CD1c-positive myeloid dendritic cell (primary cell): ENCODE measurements around the gene LRRN4CL.
"Not testable (repeated sequence)": the region's sequence is repeated elsewhere in the genome, so short reads cannot be mapped to it uniquely, and the experiment has no call there.

ENCODE experiments used
- DNase-seq: peaks from one replicate; pipeline ENCODE4 v3.0.0-alpha.2; 2016; ENCODE audit errors: extremely low spot score

The LRRN4CL gene

DNA sequence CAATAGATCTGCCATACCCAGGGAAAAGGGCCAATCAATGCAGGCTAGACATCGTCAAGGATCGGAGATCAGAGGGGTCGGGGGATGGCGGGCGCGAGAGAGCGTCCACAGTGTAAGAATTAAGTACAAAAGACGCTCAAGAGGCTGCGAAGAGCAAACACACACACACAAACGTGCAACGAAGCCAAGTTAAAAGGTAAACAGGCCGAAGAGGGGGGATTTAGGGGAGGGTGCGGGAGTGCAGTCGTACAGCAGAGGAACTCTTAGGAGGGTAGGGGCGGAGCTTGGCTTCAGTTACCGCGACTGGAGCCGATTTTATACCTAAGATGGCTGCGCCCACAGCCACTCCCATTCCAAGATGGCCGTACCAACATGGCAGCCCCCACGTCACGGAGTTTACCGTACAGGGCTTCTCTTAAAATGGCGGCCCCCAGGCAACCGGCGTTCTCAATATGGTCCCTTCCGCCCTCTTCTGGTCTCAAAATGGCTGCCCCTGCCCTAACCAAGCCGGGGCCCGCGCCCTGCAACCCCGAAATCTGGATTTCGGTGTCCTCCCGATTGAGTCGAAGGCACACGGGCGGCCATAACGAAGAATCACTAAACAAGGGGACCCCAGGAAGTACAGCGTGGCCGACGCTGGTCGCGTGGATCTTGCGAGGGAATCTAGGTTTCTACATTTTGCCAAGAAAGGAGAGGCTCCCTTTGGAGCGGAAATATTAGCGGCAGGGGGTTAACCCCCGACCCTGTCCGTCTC lies 20.1 kb upstream of the LRRN4CL start:
- peak; percentile 99 for DNase-seq

DNA sequence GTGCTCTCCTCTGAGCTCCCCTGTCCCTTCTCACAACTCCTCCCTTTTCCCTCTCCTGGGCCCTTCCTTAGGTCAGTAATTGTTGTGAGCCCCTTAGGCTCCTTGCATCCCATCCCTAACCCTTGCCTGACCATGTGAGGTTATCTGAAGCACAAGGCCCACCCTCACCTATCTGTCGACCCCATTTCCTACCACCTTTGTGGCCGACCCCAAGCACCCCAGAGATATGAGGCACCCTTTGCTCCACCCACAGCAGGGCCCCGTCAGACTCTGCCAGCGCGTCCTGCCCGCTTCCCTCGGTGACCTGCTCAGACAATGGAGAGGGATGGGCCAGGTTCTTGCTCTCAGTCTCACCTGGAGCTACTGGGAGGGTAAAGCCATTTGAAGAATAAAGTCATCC lies 19.5 kb upstream of the LRRN4CL start:
- no peak for DNase-seq

DNA sequence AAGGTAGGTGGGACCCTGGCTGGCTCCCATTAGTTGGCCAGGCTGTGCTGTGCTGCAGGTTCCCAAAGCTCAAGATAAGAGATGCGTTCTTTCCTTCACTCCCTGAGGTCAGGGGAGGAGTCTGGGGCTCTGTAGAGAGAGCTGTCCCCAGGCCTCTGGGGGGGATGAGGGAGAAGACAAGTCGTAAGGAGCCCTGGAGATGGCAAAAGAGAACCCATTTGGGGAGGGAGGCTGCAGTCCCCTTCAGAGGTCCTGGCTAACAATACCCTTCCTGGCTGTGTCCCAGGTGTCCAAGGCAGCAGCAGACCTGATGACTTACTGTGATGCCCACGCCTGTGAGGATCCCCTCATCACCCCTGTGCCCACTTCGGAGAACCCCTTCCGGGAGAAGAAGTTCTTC lies 19.1 kb upstream of the LRRN4CL start:
- no peak for DNase-seq

DNA sequence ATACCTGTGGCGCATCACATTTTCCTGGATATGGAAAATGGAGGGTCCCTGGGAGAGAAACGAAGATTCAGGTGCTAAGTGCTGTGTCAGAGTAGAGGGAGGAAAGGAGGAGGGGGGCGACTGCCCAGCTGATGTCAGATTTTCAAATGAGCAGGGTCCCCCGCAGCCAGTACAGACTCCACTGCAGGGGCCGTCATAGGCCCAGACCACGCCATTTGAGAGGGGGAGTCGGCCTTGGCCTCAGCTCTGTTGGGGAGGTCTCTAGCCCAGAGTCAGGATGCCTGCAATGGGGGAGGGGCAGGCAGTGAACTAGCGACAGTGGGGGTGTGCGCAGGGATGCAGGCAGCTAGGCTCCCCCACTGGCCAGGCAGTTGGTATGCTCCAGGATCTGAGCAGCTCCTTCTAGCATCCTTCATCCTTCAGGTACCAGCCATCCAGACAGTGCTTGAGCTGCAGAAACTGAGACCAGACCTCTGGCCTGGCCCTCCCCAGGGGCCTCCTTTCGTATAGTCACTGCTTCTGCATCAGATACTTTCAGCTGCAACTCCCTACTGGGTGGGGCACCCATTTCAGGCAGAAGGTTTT lies 18.0 kb upstream of the LRRN4CL start, which contains the start of the genes BSCL2 and GNG3:
Gene BSCL2 (minus strand): TSS at position 148 of the 585 bp plus-strand sequence. CDS start 229 bp downstream, outside the sequence.
Gene GNG3 (plus strand): TSS at position 400 of the 585 bp plus-strand sequence. CDS start 620 bp downstream, outside the sequence.
- DNase-seq = no peak

DNA sequence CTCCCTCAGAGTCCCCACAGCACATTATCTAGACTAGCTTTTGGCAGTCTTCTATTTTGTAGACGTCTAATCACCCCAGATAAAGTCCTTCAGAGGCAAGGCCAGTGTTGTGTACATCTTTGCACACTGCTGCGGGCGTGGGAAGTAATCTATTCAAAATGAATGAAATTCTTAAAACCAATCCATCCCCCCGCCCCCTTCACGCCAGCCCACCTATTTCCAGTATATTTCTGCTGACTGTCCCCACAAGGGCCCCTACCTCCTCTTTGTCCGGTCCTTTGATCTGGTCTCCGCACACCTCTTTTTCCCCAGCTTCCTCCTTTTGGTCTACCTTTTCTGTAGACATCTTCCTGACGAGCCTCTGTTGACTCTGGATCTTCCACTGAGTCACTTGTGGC lies 17.5 kb upstream of the LRRN4CL start:
- DNase-seq = no peak

DNA sequence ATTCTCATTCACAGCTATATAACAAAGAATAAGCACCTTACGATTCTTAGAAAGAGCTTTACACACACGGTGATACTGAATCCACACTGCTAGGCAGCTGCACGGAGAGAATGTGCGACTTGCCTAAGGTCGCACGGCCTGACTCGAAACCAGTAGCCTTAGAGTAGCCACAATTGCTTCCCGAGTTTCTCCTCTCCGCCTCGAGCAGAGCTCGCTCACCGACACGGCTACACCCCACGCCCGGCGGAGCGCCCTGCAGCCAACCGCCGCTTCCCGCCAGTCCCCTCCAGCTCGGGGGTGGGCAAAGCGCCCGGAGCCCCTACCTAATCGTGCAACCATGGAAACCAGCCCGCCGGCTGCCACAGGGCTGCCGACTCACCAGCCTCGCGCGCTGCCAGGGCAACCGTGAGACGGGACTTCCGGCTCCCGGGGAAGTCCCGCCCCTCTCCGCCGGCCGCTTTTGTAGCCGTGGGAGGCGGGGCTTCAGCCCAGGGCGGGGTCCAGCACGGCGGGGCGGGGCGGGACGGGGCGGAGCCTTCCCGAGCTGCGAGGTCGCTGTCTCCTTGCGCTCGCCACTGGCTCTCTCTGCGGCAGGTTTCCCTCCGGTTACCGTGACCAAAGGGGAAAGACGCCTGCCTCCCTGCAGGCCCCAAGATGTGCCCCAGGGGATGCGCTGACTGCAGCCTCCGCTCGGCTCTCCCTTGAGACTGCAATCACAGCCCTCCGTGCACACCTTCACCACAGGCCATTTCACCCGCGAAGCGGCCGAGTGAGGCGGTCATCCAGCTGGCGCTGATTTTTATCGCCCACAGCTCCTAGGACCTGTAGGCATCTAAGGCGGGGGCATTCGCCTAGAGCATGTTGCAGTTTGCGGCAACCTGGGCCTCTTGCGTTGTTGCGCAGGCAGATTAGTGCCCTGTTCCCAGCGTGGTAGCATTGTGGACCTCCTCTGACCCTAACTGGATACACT lies 16.8 kb upstream of the LRRN4CL start:
- DNase-seq = peak; percentile 98

DNA sequence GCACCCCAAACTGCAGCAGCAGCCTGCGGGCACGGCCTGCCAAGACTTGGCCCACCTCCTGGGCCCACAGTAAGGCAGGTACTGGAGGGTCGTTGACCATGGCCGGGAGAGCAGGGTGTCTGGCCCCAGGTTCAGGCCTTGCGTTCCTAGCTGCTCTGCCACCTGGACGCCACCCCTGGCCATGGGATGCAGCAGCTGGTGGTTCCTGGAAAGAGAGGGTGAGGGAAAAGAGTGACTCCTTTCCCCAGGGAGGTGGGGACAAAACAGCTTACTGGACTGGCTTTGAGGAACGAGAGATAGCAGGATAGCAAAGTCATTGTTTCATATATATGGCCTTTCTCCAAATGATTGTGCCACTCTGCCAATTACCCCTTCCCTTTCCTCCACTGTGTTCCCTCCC lies 16.1 kb upstream of the LRRN4CL start:
- DNase-seq = peak; percentile 38

DNA sequence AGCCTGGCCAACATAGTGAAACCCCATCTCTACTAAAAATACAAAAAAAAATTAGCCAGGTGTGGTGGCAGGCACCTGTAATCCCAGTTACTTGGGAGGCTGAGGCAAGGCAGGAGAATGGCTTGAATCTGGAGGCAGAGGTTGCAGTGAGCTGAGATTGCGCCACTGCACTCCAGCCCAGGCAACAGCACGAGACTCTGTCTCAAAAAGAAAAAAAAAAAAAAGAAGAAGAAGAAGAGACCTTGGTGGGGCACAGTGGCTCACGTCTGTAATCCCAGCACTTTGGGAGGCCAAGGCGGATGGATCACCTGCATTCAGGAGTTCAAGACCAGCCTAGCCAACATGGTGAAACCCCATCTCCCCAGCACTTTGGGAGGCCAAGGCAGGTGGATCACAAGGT lies 14.6 kb upstream of the LRRN4CL start:
- DNase-seq = peak; percentile 15

DNA sequence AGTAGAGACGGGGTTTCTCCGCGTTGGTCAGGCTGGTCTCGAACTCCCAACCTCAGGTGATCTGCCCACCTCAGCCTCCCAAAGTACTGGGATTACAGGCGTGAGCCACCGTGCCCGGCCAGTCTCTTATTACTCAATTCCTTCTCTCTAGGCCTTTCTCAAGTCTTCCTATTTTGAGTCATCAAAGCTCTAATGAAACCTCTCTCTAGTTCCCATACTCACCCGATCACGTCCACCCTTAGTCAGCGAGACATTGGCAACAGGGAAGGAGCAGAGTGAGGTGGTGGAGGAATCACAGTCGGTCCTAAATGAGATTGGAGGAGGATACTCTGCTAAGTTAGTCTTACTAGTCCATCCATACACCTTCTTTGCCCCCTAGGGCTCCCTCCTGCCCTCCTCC lies 12.9 kb upstream of the LRRN4CL start:
- DNase-seq = peak; percentile 82

DNA sequence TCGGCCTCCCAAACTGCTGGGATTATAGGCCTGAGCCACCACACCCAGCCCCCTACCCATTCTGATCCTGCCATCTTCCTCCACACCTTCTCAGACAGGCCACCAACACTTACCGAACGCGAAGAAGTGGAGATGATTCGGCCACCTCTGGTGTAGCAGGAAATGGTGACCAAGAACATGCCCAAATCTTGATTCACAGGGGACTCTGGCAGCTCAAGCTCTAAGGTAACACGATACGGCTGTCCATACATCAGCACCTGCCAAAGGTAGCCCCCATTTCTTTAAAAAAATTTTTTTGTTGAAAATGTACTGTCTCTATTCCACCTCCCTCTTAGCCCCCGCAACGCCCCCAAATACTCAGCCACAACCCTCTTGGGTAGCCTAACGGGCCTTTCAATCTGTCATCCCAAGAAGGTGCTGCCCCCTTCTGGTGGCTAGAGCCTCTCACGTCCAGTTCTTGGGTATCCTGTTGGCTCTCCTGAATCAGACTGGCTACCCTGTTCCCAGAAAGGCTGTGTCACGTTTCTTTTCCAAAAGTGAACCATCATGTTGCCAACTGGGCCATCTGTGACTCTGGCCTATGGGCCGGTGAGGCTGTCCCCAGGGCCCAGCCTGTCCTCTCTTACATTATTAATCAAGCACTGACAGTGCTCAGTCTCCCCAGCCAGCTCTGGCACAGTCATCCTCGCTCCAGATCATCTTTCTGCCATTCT lies 5.3 kb upstream of the LRRN4CL start:
- DNase-seq = peak; percentile 84

DNA sequence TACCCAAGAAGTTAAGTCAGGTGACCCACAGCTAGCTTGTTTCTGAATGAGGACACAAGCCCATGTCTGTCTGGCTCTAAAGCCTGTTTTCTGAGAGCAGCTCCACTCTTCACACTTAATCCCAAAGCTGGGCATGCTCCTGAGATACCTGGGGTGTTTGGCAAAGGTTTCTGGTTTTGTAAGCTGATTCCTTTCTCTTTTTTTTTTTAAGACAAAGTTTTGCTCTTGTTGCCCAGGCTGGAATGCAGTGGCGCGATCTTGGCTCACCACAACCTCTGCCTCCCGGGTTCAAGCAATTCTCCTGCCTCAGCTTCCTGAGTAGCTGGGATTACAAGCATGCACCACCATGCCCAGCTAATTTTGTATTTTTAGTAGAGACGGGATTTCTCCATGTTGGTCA lies 4.3 kb upstream of the LRRN4CL start:
- not testable (repeated sequence) for DNase-seq

DNA sequence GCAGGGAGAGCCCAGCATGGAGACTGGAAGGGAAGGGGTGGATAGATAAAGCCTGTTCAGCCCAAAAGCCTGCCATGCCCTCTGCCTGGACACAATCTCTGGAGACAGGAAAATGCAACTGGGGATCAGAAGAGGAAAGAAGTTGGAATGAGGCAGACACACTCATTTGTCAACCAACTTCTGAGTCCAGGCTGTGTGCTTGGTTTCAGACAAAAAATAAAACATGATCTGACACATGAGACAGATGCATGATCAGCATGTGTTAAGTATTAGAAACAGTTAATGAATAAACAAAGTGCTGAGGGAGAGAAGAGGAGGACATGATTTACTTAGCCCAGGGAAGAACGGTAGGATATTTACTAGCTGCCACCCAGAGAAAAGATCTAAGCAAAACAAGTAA lies 839 bp downstream of the LRRN4CL start:
- DNase-seq = no peak

DNA sequence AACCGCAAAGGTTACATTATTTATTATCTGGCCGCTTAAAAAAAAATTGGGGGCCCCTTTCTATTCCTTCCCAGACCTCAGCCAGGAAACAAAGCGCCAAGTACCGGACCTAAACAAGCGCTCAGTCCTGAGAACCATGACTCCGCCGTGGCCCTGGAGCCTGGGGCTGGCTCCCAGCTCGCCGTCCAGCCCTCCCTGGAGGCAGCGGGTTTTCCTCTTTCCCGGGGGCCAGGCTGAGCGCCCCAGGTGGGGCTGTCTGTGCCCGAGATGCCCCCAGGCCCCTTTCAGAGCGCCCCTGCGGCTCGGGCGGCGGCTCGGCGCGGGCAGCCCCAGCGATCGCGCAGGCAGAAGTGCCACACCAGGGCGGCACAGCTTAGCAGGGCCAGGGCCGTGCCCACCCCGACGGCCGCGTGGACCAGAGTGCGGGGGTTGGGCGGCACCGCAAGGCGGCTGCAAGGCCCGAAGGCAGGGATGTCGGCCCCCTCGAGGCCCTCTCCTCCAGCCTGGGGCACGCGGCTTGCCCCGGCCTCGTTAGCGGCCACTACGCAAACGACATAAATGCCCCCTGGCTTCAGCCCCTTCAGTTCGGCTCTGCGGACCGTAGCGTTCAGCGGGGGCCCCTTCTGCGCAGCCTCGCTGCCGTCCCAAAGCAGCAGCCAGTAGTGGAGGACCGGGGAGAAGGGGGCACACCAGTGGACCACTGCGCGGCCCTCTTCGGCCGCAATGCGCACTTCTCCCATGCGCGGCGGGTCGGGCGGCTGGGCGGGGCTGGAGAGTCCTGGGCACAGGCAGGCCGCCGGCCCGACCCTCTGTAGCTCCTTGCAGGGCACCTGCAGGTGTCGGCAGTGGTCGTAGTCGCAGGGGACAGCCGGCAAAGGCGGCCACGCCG lies 1.6 kb downstream of the LRRN4CL start:
- no peak for DNase-seq

DNA sequence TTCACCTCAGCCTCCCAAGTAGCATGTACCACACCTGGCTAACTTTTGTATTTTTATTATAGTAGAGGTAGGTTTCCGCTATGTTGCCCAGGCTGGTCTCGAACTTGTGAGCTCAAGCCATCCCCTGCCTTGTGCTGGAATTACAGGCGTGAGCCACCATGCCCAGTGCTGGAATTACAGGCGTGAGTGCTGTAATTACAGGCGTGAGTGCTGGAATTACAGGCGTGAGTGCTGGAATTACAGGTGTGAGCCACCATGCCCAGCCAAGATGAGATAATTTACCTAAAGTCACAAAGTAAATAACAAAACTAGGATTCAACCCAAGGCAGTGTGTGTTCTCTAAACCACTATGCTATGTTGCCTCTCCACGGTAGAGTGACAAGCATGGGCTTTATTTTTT lies 6.8 kb downstream of the LRRN4CL start:
- no peak for DNase-seq

DNA sequence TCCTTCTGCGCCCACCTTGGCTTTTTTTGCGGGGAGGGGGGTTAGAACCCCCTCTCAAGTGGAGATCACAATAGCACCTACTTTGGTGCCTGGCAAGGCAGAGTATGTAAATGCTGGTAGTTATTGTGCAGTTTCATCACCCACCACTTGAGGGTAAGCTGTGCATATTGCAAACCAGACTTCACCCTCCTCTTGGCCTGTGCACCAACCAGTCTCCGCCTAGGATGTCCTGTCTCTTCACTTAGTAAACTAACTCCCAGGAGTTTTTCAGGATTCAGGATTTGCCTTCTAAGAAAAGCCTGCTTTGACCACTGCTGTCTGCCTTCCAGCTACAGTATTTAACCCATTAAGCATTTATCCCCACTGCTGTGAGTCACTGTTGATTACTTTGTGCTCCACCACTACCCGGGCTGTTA lies 8.5 kb downstream of the LRRN4CL start:
- peak; percentile 64 for DNase-seq

DNA sequence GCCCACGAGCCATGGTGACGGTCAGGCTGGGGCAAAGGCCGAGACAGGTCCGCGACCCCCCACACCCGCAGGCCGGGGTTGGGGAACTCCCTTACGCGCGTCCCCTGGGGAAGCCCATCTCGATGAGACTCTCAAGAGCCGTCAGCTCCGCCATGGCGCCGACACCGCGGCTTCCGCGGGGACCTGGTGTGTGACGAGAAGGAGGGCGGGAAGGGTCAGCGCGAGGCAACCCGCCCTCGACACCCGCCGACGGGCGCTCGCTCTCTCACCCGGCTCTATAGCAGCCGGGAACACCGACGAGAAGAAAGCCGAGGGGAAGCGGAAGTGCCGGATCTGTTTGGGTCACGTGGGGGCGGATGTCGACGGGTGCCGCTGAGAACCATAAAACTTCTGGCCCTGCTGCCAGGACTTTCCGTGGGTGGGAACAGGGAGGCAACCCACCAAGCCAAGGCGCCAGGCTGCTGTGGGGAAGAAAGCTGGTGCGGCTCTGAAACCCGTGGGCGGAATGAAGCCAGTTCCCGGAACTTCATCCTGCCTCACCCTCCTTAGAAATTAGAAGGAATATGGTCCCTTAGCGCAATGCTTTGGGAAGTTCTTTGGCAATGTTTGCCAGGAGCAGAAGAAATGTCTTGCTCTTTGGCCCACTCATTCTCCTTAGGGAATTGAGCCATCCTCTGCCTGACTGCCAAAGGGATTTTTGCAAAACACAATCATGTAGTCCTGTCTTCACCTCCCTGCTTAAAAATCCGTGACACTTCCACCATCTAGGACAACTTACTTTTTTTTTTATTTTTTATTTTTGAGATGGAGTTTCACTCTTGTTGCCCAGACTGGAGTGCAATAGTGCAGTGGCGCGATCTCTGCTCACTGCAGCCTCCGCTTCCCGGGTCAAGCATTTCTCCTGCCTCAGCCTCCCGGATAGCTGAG lies 10.3 kb downstream of the LRRN4CL start, which contains the start of gene UBXN1:
Gene UBXN1 (minus strand): TSS at position 304 of the 927 bp plus-strand sequence. CDS start 150 bp downstream, at position 154.
- peak; percentile 98 for DNase-seq

DNA sequence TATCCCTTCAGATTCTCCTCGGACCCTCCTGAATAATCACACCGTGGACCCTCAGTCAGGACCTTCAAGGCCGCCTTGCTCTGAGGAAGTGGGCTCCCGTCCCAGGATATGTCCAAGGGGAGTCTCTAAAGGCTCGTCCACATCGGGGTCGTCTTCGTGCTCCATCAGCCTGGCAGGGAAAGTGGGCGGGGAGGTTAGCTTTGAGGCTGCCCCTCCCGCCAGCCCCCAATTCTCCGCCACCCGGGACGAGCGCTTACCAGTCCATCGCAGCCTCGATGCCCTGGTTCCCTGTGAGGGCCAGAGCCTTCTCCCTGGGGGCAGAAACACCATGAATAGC lies 10.9 kb downstream of the LRRN4CL start:
- no peak for DNase-seq

DNA sequence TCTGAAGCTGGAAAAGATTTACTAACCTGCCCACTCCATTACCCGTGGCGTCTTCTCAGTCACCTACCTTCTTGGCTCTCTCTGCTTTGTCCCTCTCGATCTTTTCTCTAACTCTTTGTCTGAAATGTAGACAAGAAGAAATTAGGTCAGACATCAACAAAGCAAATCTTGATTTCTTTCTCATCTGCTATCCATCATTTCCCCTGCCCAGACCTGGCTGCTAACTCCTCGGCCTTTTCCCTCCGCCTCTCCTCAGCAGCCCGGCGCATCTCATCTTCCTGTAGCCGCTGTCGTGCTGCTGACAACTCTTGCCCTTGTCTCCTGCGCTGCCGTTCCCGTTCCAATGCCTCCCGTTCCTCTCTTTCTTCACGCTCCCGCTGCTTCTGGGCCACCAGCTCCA lies 11.6 kb downstream of the LRRN4CL start:
- DNase-seq = no peak

DNA sequence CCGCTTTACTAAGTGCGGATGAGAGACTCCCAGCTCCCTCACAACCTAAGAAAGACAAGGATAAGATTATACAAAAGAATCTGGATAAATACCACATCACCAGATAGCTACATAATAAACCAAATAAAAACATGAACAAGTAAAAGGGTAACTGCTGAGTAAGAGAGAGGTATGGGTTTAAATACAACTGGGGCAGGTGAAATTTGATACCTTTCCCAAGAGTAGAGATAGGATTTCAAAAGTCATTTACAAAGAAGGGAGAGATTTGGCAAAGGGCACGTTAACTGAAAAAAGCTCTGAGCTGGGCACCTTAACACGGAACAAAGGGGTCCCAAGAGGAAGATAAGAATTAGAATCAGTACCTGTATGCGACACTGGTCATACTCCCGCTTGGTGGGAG lies 12.2 kb downstream of the LRRN4CL start:
- DNase-seq = no peak
